ENCODE results near the gene CYP27B1.
A peak's percentile ranks its signal among the peaks of the same experiment; 100 is the strongest.
"Not testable (repeated sequence)": the region's sequence is repeated elsewhere in the genome, so short reads cannot be mapped to it uniquely, and the experiment has no call there.

CYP27B1 gene

GRCh38 chr12:57734591-57734990 is 32.3 kb downstream of the CYP27B1 start:
- DNase-seq: peak; percentile 34

GRCh38 chr12:57733928-57734327 is 33.0 kb downstream of the CYP27B1 start:
- DNase-seq: peak; percentile 10

DNA sequence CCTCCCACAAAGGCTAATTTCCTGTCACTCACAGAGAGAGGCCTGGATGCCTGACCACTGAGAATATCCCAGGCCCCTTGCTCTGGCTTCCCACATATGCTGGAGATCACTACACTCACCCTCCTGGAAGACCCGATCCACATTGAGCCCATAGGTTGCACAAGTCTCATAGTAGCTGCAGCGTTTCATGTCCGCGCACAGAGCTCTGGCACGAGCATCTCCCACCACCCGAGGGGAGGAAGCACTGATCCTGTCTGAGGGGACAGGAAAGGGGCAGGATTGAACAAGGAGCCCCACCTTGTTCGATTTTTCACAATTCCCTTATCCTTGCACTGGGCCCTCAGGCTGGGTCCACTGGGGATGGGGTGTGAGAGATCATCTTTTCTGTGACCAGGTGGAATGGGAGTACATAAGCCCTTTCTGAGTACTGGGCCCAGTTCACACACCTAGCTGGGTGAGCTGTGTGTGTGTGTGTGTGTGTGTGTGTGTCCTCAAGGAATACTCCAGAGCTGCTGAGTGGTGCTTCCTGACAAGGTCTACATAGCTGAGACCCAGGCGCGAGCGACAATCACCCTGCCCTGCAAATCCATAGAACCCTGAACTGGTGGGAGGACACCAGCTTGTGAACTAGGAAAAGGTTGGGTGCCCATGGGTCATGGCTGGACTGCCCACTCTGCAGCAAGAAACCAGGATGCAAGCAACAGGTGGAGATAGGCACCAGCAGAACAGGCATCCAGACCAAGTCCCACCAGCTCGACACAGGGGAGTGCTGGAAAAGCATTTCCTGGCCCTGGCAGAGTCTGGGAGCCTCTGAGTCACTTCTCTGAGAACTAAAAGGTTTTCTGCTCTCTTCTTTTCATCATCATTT is 33.9 kb downstream of the CYP27B1 start:
- peak; percentile 12 for DNase-seq

DNA sequence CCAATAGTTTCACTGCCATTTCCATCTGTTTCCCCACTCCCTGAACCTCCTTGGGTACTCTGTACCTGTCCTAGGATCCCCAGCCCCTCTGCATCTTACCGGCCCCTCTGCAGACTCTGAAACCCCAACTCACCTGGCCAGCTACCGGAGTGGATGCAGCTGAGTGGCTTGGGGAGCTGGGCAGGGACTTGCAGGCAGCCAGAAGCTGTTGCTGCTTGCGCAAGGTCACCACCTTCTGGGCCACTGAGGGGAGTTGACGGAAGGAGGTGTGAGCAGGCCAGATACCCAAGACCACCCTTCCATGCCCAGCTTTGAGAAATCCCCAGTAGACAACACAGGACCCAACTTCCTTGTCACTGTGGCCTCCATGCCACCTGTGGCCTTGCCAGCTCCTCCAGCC is 34.6 kb downstream of the CYP27B1 start:
- DNase-seq: peak; percentile 23

DNA sequence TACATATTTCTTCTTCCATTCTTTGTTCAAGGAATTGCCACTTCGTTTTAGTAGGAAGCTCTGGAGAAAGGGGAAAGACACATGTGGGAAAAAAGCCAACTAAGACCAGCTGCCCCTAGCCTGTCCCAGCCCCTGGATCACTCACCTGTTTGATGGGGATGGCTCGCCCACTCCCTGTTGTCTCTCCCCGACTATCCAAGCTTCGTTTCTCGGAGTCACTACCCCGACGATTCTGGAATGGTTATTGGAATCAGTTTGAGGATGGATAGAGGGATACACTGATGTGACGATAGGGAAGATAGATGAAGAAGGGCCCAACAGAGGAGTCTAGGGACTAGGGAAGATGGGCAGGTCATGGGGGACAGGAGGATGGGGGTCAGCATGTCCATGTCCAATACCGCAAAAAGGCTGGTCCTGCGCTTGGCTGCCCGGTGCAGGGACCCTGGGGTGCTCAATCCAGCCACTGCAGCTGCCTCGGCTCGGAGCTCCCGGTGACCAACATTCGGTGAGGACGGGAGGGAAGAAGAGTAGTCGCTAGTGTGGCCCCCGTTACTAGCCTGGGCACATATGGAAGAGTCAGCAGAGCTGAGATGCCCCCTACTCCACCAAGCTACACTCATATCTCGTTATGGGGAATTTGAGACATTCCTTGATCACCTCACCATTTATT is 35.3 kb downstream of the CYP27B1 start:
- DNase-seq: peak; percentile 15

DNA sequence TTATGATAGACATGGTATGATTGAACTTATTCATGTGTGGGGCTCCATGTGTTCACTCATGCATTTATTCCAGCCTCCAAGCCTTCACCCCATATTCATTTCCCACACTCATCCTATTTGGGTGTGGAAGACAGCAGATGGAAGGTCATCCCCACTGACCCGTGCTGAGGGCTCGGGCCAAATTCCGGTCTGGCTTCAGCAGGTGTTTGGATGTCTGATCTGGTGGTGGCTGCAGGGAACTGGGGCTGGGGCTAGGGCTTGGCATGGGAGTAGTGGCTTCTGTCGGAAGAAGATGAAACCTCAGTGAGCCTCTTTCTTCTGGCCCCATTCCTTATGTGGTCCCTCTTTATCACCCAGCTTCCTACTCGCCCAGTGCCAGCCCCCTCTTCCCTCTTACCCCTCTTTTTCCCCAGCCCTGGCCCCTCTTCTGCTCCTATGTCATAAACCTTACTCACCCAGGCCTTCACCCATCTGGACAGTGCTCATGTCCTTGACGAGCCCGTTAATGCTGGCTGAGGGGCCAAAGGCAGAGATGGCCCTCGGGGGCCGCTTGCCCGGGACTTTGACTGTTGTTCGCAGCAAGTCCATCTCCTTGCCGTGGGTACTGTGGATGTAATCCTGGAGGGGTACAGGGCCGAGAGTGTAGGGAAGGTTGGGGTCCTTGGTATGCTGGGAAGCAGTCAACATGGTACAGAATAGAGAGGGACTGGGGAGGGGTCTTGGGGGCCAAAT is 36.4 kb downstream of the CYP27B1 start:
- peak; percentile 35 for DNase-seq

GRCh38 chr12:57729321-57729844 is 37.5 kb downstream of the CYP27B1 start:
- DNase-seq: peak; percentile 21

DNA sequence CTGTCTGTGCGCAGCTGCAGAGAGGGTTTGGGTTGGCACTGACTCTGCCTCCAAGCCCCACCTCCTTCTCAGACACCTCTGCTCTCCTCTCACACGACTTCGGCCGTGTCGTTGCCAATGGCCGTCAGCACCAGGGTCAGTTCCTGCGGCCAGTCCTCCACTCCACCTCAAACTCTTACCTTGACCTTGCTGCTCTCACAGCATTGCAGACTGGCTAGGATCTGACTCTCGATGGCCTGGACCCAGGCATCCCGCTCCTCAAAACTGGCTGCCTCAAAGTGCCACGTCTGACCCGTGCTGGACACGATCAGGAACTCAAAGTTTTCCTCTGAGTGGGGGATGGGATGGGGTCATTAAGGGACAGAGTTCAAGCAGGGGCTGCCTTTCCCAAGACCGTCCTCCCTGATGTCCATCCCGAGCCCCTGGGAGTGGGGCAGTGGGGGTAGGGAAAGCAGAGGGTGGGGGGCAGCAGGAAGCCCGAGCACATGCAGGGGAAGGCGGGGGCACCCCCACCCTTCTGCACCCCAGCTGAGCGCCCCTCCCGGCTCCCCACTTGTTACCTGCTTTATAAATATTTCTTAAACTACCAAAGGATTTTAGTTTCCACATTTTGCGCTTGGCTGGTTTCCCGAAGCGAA is 39.0 kb downstream of the CYP27B1 start:
- DNase-seq: peak; percentile 30

GRCh38 chr12:57726884-57727757 is 39.8 kb downstream of the CYP27B1 start:
- peak; percentile 68 for DNase-seq

DNA sequence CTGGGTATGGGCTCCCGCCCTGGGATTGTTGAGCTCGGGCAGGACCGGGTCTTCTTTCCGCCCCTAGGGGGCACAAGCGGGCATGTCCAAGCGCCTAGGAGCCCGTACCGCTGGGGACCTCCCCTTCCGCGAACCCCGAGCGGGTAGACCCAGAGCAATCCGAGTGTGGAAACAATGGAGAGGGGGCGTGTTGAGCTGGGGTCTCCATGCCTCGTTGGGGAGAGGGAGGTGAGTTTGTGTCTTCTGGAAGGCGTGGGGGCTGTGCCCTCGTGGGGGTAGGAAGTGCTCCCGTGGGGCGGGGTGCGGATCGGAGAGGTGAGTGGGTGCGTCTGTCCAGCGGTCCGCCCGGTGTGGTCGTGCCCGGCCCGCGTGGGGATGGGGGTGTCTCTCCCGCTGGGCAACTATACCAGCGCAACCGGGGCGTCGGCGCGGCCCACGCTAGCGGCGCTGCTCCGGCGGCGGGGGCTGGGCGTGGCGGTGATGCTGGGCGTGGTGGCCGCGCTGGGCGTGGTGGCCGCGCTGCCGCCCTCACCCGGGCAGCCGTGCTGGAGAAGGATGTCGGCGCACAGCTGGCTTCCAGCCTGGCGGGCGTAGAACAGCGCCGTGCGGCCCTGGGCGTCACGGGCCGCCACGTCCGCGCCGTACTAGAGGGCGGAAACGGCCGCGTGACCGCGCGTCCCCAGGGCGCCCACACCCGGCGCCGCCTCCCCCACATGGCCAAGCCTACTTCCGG is 40.6 kb downstream of the CYP27B1 start:
- DNase-seq: peak; percentile 81

DNA sequence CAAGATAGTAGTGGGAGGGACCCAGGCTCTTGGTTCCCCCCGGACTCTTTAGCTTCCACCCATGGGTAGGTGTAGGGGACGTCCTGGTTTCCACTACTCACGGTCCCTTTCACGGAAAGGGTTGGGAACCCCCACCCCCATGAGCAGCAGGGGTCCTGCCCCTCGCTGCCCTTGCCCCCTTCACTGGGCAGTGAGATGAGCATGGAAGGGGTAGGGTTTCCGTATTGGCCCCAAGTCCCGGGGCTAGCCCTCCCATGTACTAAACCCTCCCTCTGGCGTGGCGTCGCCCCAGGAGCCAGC is 41.1 kb downstream of the CYP27B1 start:
- DNase-seq: no peak

DNA sequence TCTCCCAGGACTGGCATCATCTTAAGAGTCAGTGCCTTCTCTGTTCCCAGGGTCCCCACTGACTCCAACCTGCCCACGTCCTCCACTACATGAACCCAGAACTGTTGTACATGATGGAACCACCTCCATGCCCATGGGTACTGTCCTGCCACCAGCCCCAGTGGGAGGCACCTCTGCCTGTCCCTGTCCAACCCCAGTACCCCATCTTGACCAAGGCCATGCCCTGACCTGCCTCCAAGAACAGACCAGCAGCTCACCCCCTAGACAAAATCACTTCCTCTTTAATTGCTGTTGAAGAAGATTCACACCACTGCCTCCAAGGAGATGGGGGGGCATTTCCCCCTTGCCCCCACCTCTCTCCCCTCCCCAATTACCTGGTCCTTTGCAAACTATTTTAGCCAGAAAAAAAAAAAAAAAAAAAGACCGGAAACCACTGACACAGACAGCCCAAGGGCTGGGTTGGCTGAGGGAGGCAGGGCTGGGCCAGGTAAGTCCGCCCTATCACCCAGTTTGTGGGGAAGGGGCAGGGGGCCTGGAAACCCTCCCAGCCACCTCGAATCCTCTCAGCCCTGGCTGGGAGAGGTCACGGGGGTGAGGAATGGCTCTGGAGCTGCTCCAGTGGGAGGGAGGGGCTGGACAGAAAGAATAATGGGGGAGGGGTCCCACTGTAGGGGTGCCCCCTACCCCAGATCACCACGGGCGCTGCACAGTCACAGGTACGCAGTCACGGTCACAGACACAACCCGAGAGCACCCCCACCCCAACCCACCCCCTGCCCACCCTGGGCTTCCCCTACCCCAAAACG is 41.7 kb downstream of the CYP27B1 start:
- DNase-seq: peak; percentile 23

- DNase-seq: no peak
These were observed 42.6 kb downstream of the CYP27B1 start for GRCh38 chr12:57724003-57724935.

- DNase-seq: no peak
These were observed 43.3 kb downstream of the CYP27B1 start for GRCh38 chr12:57723630-57723962.

DNA sequence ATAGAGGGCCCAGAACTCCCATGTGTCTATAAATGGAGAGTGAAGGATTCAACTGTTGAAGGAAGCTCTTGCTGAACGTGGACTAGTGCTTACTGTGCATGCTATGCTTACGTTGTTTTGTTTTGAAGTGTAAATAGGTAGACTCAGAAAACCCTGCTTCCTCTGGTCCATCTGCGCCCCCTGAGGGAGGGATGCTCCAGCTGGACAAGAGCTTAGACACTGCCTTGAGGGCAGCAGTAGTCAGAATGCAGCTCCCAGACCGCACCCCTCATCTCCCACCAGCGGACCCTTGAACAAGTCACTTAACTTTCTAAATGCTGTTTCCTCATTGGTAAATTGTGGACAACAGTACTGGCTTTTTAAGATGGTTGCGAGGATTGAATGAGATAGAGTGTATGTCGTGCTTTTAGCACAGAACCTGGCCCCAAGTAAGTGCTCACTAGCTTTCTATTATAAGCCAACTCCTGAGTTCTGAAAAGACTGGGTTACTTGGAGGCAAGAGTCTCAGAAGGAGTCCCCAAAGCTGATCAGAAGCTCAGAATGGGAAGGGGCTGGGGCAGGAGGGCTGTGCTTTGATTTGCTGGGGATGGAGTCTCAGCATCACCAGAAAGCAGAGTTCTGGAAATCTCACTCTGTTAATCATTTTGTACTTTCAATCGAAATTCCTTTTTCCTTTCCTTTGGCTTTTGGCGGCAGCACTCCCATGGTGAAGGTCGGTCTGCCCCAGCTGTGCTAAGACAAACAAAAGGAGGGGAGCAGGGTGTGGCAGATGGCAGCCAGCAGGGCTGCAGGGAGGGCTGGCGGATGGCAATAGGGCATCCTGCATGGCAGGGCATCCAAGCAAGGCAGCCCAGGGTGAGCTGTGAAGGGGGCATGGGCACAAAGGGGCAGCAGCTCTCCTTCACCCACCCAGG is 43.9 kb downstream of the CYP27B1 start:
- no peak for DNase-seq

GRCh38 chr12:57721846-57722608 is 44.9 kb downstream of the CYP27B1 start:
- not testable (repeated sequence) for DNase-seq
